IMR-90 (cell line): ENCODE results near the gene TMEM200C. TPM values are rescaled to one million over a fixed set of nuclear protein-coding genes. Genes with fewer than 3 reads are reported as not detected.

ENCODE experiments used
- ATAC-seq: fragments of 200-7000 bp; cut with Tn5 transposase; 2 replicates; pipeline ENCODE4 v1.9.1; 2020; ENCODE audit warnings: low read depth, mild to moderate bottlenecking, moderate library complexity
- BruUV-seq: library from RNA; stranded (reverse); fragments of 400-500 nt; replicated peaks from 2 replicates; lab custom pipeline; 2021; lab: Mats Ljungman, UMichigan
- CTCF ChIA-PET: fragments of 300-600 bp; formaldehyde crosslinking; extraction: SDS; loops from one replicate; lab custom pipeline; 2021; ENCODE audit warnings: antibody characterized with exemption; lab: Yijun Ruan, JAX
- POLR2A ChIA-PET: fragments of 300-600 bp; sonication (Branson Sonifier 250); formaldehyde crosslinking; loops from one replicate; lab custom pipeline; 2022; ENCODE audit warnings: antibody characterized with exemption; ENCODE audit not compliant: unreplicated experiment; lab: Charles Lee
- DNase-seq: peaks from one replicate; pipeline ENCODE4 v3.0.0; 2013
- H2AFZ ChIP-seq: replicated peaks from 2 replicates; pipeline ENCODE3; 2013; ENCODE audit warnings: low read length, mild to moderate bottlenecking; ENCODE audit not compliant: poor library complexity
- H2AK5ac ChIP-seq: 2 replicates; pipeline ENCODE4 v1.6.1; 2013; ENCODE audit warnings: low read depth, low read length, inconsistent platforms
- H2AK9ac ChIP-seq: replicated peaks from 2 replicates; pipeline ENCODE3; 2013; ENCODE audit warnings: mild to moderate bottlenecking, low read depth, low read length, moderate library complexity; ENCODE audit not compliant: poor library complexity
- H2BK120ac ChIP-seq: 2 replicates; pipeline ENCODE4 v1.6.1; 2013; ENCODE audit warnings: low read depth, low read length, inconsistent platforms
- H2BK15ac ChIP-seq: 3 replicates; pipeline ENCODE4 v1.6.1; 2013; ENCODE audit warnings: low read depth, low read length, inconsistent platforms
- H2BK20ac ChIP-seq: 2 replicates; pipeline ENCODE4 v1.6.1; 2013; ENCODE audit warnings: low read depth, mild to moderate bottlenecking, inconsistent platforms, low read length, moderate library complexity
- H2BK5ac ChIP-seq: 2 replicates; pipeline ENCODE4 v1.6.1; 2013; ENCODE audit warnings: mild to moderate bottlenecking, low read depth, low read length, inconsistent platforms; ENCODE audit not compliant: poor library complexity, severe bottlenecking
- H3K14ac ChIP-seq: replicated peaks from 2 replicates; pipeline ENCODE4 v1.6.1; 2013; ENCODE audit warnings: low read depth, low read length, inconsistent platforms
- H3K18ac ChIP-seq: 2 replicates; pipeline ENCODE4 v1.6.1; 2013; ENCODE audit warnings: low read depth, low read length, control low read depth
- H3K23ac ChIP-seq: 2 replicates; pipeline ENCODE4 v1.6.1; 2013; ENCODE audit warnings: low read depth, low read length, inconsistent platforms
- H3K27ac ChIP-seq: 2 replicates; pipeline ENCODE4 v1.5.1; 2013; ENCODE audit warnings: mild to moderate bottlenecking, control low read depth, low read length; ENCODE audit not compliant: insufficient read depth
- H3K27me3 ChIP-seq: 2 replicates; pipeline ENCODE4 v1.6.1; 2013; ENCODE audit warnings: low read length; ENCODE audit not compliant: control insufficient read depth, insufficient read depth
- H3K36me3 ChIP-seq: 2 replicates; pipeline ENCODE4 v1.6.1; 2013; ENCODE audit warnings: low read length, mixed read lengths; ENCODE audit not compliant: control insufficient read depth, insufficient read depth
- H3K4ac ChIP-seq: 2 replicates; pipeline ENCODE4 v1.6.1; 2013; ENCODE audit warnings: low read depth, low read length, inconsistent platforms
- H3K4me1 ChIP-seq: 2 replicates; pipeline ENCODE4 v1.6.1; 2013; ENCODE audit warnings: low read length, mixed read lengths; ENCODE audit not compliant: control insufficient read depth, insufficient read depth
- H3K4me2 ChIP-seq: 2 replicates; pipeline ENCODE4 v1.6.1; 2013; ENCODE audit warnings: low read depth, mild to moderate bottlenecking, control low read depth, low read length, moderate library complexity
- H3K4me3 ChIP-seq: 2 replicates; pipeline ENCODE4 v1.5.1; 2013; ENCODE audit warnings: low read depth, mild to moderate bottlenecking, control low read depth, low read length, moderate library complexity; ENCODE audit not compliant: insufficient read depth
- H3K56ac ChIP-seq: 2 replicates; pipeline ENCODE4 v1.6.1; 2013; ENCODE audit warnings: low read length, inconsistent platforms; ENCODE audit not compliant: insufficient read depth; ENCODE audit errors: extremely low read depth
- H3K79me1 ChIP-seq, 2 experiments: 2 replicates each; pipeline ENCODE4 v1.6.1; 2013; ENCODE audit warnings: low read length in 2 of 2, inconsistent platforms in 1 of 2, low read depth in 1 of 2
- H3K9ac ChIP-seq: 2 replicates; pipeline ENCODE4 v1.6.1; 2013; ENCODE audit warnings: low read depth, low read length, control low read depth
- H3K9me1 ChIP-seq: 2 replicates; pipeline ENCODE4 v1.6.1; 2013; ENCODE audit warnings: low read length, inconsistent platforms; ENCODE audit not compliant: insufficient read depth
- H3K9me3 ChIP-seq: 2 replicates; pipeline ENCODE4 v1.6.1; 2013; ENCODE audit warnings: low read length; ENCODE audit not compliant: control insufficient read depth, insufficient read depth
- H4K20me1 ChIP-seq: 2 replicates; pipeline ENCODE4 v1.6.1; 2013; ENCODE audit warnings: low read length, inconsistent platforms; ENCODE audit not compliant: insufficient read depth
- H4K5ac ChIP-seq: 2 replicates; pipeline ENCODE4 v1.6.1; 2013; ENCODE audit warnings: mild to moderate bottlenecking, low read depth, low read length, control low read depth
- H4K8ac ChIP-seq, 2 experiments: 2 replicates each; pipeline ENCODE4 v1.6.1; 2013; ENCODE audit warnings: low read depth in 2 of 2, low read length in 2 of 2, control low read depth in 1 of 2, inconsistent platforms in 1 of 2
- H4K91ac ChIP-seq: 2 replicates; pipeline ENCODE4 v1.6.1; 2013; ENCODE audit warnings: low read depth, low read length, inconsistent platforms; ENCODE audit not compliant: insufficient read depth
- CTCF ChIP-seq: conservative IDR thresholded peaks from 2 replicates; pipeline ENCODE4 v1.5.1; 2012; ENCODE audit warnings: mild to moderate bottlenecking, low read depth, low read length, improper control_type of control experiment
- MAFK ChIP-seq: IDR thresholded peaks from 2 replicates; pipeline ENCODE4 v1.6.1; 2012; ENCODE audit warnings: low read depth, low read length, improper control_type of control experiment
- RCOR1 ChIP-seq: IDR thresholded peaks from 2 replicates; pipeline ENCODE4 v1.6.1; 2012; ENCODE audit warnings: mild to moderate bottlenecking, low read length, improper control_type of control experiment; ENCODE audit not compliant: insufficient replicate concordance
- RFX5 ChIP-seq: IDR thresholded peaks from 2 replicates; pipeline ENCODE4 v1.8.0; 2012; ENCODE audit warnings: low read depth, mild to moderate bottlenecking, low read length, moderate library complexity
- WGBS, 2 experiments: methylation state at CpG; one replicate each; pipeline versions ENCODE4 v1.1.5 to v1.1.7; 2013; ENCODE audit warnings: missing lambda C conversion rate in 2 of 2; ENCODE audit not compliant: insufficient read length in 1 of 2; ENCODE audit errors: extremely low coverage in 2 of 2; 5-methylcytosine and 5-hydroxymethylcytosine counted together
- dilution Hi-C: fragments of 300-500 bp; cut with HindIII; formaldehyde crosslinking; loops from one replicate; pipeline ENCODE4 v1.14.3; 2018; ENCODE audit warnings: low sequenced_read_pairs; ENCODE audit not compliant: unreplicated experiment
- in situ Hi-C: fragments of 300-500 bp; cut with MboI; formaldehyde crosslinking; loops from 3 replicates; pipeline ENCODE4 v1.14.3; 2019; ENCODE audit warnings: low sequenced_read_pairs, inconsistent platforms, mixed read lengths
- intact Hi-C: fragments of 100-400 bp; cut with micrococcal nuclease; formaldehyde crosslinking; loops from 2 replicates; pipeline ENCODE4 v1.10.0; 2022
- polyA plus RNA-seq, 3 experiments: library from polyadenylated mRNA; depleted of rRNA; stranded (reverse); fragments of >200 nt; gene quantifications; 2 replicates each; pipeline ENCODE4 v1.2.3, GENCODE V29; 2012; ENCODE audit warnings: low replicate concordance in 1 of 3
- total RNA-seq: library from RNA; depleted of rRNA; stranded (reverse); fragments of >200 nt; gene quantifications from 2 replicates; pipeline ENCODE4 v1.2.3, GENCODE V29; 2012

TMEM200C gene
- total and polyA plus RNA-seq, 2 of the 4 experiments (the other 2 are of a cell fraction) = 1.4 to 2.5 TPM

- Histone ChIP-seq H4K20me1 (no peaks in the 10 kb centered on the region), H3K27ac (no peak overlapping the region), H2AFZ (peak overlapping the region; percentile 53), H3K79me1 (no peaks in the 10 kb centered on the region), H4K91ac (no peak overlapping the region), H3K56ac (no peak overlapping the region), H2BK5ac (no peak overlapping the region), H3K4me2 (peak overlapping the region; percentile 11), H3K9me1 (no peaks in the 10 kb centered on the region), H3K4me3 (no peak overlapping the region), H3K18ac (no peak overlapping the region), H4K5ac (no peak overlapping the region), H3K4ac (no peak overlapping the region), H3K23ac (no peak overlapping the region), H2AK5ac (no peak overlapping the region), H3K9me3 (no peaks in the 10 kb centered on the region), H3K36me3 (no peaks in the 10 kb centered on the region), H2BK120ac (no peak overlapping the region), H3K4me1 (0 out of 2 replicates have a peak, but pooled peaks cover 1% of the 10 kb centered on the region), H3K14ac (no peak overlapping the region), H3K27me3 (no peaks in the 10 kb centered on the region; the same call in 1 of the 2 replicates), H2BK15ac (no peak overlapping the region), H4K8ac (no peak overlapping the region), H2AK9ac (no peak overlapping the region), H2BK20ac (no peak overlapping the region), H3K9ac (no peak overlapping the region)
- no TSS peak for BruUV-seq
- intact Hi-C loops (no loop called here), dilution Hi-C loops (no loop called here), in situ Hi-C loops (no loop called here)
- CTCF ChIA-PET = no interaction called here
- peak; percentile 29; the same call in 1 of the 2 replicates for ATAC-seq
- POLR2A ChIA-PET = no interaction called here
- WGBS, 2 experiments = 47% methylated on average over 5 of the region's 5 CpGs; no CpG with 5 or more reads in 1 of the 2 experiments
- peak; percentile 25 for DNase-seq
- TF ChIP-seq MAFK = no peak
- no peak for TF ChIP-seq CTCF
- TF ChIP-seq RCOR1 = no peak
- no peak for TF ChIP-seq RFX5
Measured at GRCh38 chr18:5943514-5943913, 48.2 kb upstream of the TMEM200C start.
